Skeletal muscle tissue (tissue), 4 donors: ENCODE measurements around the gene MYH2. TPM values are rescaled to one million over a fixed set of nuclear protein-coding genes. Genes with fewer than 3 reads are reported as not detected.
"Not testable (repeated sequence)": the region's sequence is repeated elsewhere in the genome, so short reads cannot be mapped to it uniquely, and the experiment has no call there.

Source experiments
- H3K27ac ChIP-seq: one replicate; pipeline ENCODE4 v1.7.0; 2013; ENCODE audit warnings: mild to moderate bottlenecking, low read depth, low read length, inconsistent platforms
- H3K27me3 ChIP-seq, 3 donors: one replicate each; pipeline ENCODE4 v1.7.0; 2013; ENCODE audit warnings: low read length in 3 of 3; ENCODE audit not compliant: control insufficient read depth in 3 of 3, insufficient read depth in 3 of 3
- H3K36me3 ChIP-seq, 3 donors: one replicate each; pipeline ENCODE4 v1.7.0; 2013; ENCODE audit warnings: low read length in 3 of 3; ENCODE audit not compliant: control insufficient read depth in 3 of 3, insufficient read depth in 3 of 3
- H3K4me1 ChIP-seq, 3 donors: one replicate each; pipeline ENCODE4 v1.7.0; 2013; ENCODE audit warnings: low read length in 3 of 3, mild to moderate bottlenecking in 3 of 3; ENCODE audit not compliant: control insufficient read depth in 3 of 3, insufficient read depth in 3 of 3
- H3K4me3 ChIP-seq, 3 donors: one replicate each; pipeline ENCODE4 v1.7.0; 2013; ENCODE audit warnings: low read length in 3 of 3
- H3K9ac ChIP-seq, 3 donors: one replicate each; pipeline ENCODE4 v1.7.0; 2013; ENCODE audit warnings: low read length in 3 of 3, mild to moderate bottlenecking in 3 of 3, moderate library complexity in 2 of 3, low read depth in 1 of 3
- H3K9me3 ChIP-seq, 3 donors: one replicate each; pipeline ENCODE4 v1.7.0; 2013; ENCODE audit warnings: low read length in 3 of 3; ENCODE audit not compliant: control insufficient read depth in 3 of 3
- total RNA-seq: library from RNA; depleted of rRNA; stranded (reverse); fragments of >200 nt; gene quantifications from one replicate; pipeline ENCODE4 v1.2.3, GENCODE V29; 2014
- donor health status: Osteomylitis.

Gene MYH2
- total RNA-seq, 1 donor from 2014 or later, result 43.8 TPM

- H3K9me3 ChIP-seq, result no peaks in the 10 kb centered on the region
- H3K9ac ChIP-seq, result no peak overlapping the region
Observed at GRCh38 chr17:10556301-10557005, 7.0 kb upstream of the MYH2 start.

DNA sequence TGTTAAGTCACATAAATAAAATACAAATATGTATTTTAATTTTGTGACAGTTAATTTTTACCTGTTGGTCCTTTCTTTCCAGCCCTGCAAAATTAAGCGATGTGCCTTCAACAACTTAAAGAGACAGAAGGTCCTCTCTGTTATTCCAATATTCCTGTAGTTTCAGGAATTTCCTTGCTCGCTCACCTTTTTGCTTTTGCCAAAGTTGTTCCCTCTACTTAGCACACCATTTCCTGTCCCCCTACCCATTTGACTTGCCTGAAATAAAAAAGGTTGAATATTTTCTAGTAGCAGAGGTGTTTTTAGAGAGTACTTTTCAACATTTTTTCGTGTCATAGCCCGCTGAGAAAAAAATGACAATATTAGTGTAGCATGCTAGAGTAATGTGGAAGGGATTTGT, 556 bp upstream of the MYH2 start:
- Histone ChIP-seq H3K27me3 (no peaks in the 10 kb centered on the region), H3K27ac (peak overlapping the region; percentile 81), H3K4me3 (peak overlapping the region in 1 of 3 donors; percentile 81)

More at GRCh38 chr17:10556301-10557005, 7.0 kb upstream of the MYH2 start:
- no peak overlapping the region for H3K4me3 ChIP-seq
- H3K36me3 ChIP-seq, result no peaks in the 10 kb centered on the region
- no peaks in the 10 kb centered on the region for H3K27me3 ChIP-seq
- peak overlapping the region; percentile 0 for H3K27ac ChIP-seq
- H3K4me1 ChIP-seq, result peaks cover 4 to 30% (median 23%) of the 10 kb centered on the region in 3 donors

DNA sequence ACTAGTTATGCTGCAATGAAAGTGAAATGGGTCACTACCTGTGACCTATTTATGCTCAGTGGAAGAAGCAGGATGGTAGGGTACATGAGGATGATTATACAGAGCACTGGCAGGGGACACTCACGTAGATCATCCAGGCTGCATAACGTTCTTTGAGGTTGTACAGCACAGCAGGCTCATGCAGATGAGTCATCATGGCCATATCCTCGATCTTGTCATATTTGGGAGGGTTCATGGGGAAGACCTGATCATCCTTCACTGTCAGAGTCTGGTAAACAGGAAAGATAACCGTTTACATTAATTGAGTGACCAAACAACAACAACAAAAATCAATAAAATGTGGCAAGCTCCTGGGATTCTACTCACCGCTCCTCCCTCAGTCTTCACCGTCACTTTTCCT, 2.1 kb downstream of the MYH2 start:
- Histone ChIP-seq H3K27me3 (no peaks in the 10 kb centered on the region), H3K4me1 (peaks cover 0 to 16% (median 11%) of the 10 kb centered on the region in 3 donors), H3K27ac (peak overlapping the region; percentile 81), H3K9ac (peak overlapping the region; percentile 55 to 71 (median 61)), H3K9me3 (no peaks in the 10 kb centered on the region), H3K36me3 (peaks cover 2 to 14% (median 14%) of the 10 kb centered on the region in 3 donors), H3K4me3 (peak overlapping the region; percentile 67 to 81 (median 71))

More for the DNA sequence above, 556 bp upstream of the MYH2 start:
- Histone ChIP-seq H3K9ac (peak overlapping the region in 1 of 3 donors; percentile 61), H3K4me1 (peaks cover 0 to 21% (median 17%) of the 10 kb centered on the region in 3 donors), H3K9me3 (no peaks in the 10 kb centered on the region), H3K36me3 (peaks cover 2 to 14% (median 10%) of the 10 kb centered on the region in 3 donors)

- H3K27me3 ChIP-seq, H3K9ac ChIP-seq, H3K4me1 ChIP-seq, H3K27ac ChIP-seq, H3K9me3 ChIP-seq: not testable (repeated sequence)
- H3K4me3 ChIP-seq, result peak overlapping the region in 1 of 3 donors; percentile 52
- peaks cover 2 to 19% (median 14%) of the 10 kb centered on the region in 3 donors for H3K36me3 ChIP-seq
Observed at GRCh38 chr17:10543486-10543885, 6.0 kb downstream of the MYH2 start.

GRCh38 chr17:10541179-10541578, 8.3 kb downstream of the MYH2 start:
- H3K27ac ChIP-seq, H3K27me3 ChIP-seq, H3K4me3 ChIP-seq, H3K9ac ChIP-seq, H3K9me3 ChIP-seq: not testable (repeated sequence)
- Histone ChIP-seq H3K36me3 (peaks cover 0 to 22% (median 9%) of the 10 kb centered on the region in 3 donors), H3K4me1 (peaks cover 0 to 11% (median 4%) of the 10 kb centered on the region in 3 donors)

DNA sequence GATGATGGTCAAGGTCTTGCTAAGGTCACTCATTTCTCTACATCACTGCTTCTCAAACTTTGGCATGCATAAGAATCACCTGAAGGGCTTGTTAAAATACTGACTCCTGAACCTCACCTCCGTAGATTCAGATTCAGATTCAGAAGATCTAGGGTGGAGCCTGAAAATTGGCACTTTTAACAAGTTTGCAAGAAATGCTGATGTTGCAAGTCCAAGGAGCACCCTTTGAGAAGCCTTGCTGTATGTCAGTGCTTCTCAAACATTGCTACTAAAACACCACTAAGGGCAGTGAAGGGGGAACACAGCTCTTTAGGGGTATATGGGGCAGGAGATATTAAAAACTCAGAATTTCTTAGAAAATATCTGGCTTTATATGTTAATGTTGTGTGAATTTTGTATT, 17.4 kb downstream of the MYH2 start:
- Histone ChIP-seq H3K4me3 (no peak overlapping the region), H3K9ac (no peak overlapping the region)

GRCh38 chr17:10527419-10527818, 22.0 kb downstream of the MYH2 start:
- Histone ChIP-seq H3K27me3 (no peaks in the 10 kb centered on the region), H3K4me1 (no peaks in the 10 kb centered on the region), H3K9me3 (no peaks in the 10 kb centered on the region), H3K36me3 (peaks cover 9 to 50% (median 22%) of the 10 kb centered on the region in 3 donors), H3K9ac (no peak overlapping the region), H3K4me3 (no peak overlapping the region), H3K27ac (no peak overlapping the region)

More for the DNA sequence above, 17.4 kb downstream of the MYH2 start:
- Histone ChIP-seq H3K36me3 (peaks cover 3 to 43% (median 25%) of the 10 kb centered on the region in 3 donors), H3K27ac (no peak overlapping the region), H3K9me3 (no peaks in the 10 kb centered on the region), H3K4me1 (peaks cover 0 to 4% (median 2%) of the 10 kb centered on the region in 3 donors), H3K27me3 (no peaks in the 10 kb centered on the region)

DNA sequence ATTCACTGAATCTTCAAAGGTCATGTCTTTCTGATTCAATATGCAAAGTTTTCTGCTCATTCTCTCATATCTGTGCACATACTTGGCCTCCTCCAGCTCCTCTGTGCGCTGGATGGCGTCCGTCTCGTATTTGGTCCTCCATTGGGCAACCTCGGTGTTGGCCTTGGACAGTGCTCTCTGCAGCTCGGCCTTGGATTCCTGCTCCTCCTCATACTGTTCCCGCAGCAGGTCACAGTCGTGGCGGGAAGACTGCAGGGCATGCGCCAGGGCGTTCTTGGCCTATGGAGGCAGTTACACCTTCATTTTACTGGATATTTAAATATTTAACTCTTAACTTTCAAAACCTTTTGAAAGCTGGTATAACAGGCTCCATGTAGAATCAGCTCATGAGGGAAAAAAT, 22.9 kb downstream of the MYH2 start:
- peaks cover 9 to 50% (median 18%) of the 10 kb centered on the region in 3 donors for H3K36me3 ChIP-seq
- no peaks in the 10 kb centered on the region for H3K4me1 ChIP-seq
- no peak overlapping the region for H3K9ac ChIP-seq
- H3K9me3 ChIP-seq, result no peaks in the 10 kb centered on the region
- H3K27ac ChIP-seq, result no peak overlapping the region
- H3K27me3 ChIP-seq, result no peaks in the 10 kb centered on the region
- H3K4me3 ChIP-seq, result no peak overlapping the region

DNA sequence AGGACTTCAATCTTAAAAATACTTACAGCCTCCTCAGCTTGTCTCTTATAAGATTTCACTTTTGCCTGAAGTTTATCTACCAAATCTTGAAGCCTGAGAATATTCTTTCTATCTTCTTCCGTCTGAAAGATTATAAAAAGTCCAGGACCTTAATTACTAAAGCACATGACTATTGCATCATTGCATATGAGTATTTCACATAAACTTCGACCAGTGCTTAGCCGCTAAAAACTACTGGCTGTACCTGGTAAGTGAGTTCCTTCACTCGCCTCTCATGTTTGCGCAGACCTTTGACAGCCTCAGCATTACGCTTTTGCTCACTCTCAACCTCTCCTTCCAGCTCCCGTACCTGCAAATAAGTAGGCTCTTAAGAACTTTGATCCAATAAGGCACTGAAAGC, 26.4 kb downstream of the MYH2 start:
- H3K27ac ChIP-seq, result no peak overlapping the region
- H3K4me1 ChIP-seq, result no peaks in the 10 kb centered on the region
- H3K27me3 ChIP-seq, result no peaks in the 10 kb centered on the region
- H3K9ac ChIP-seq, result peak overlapping the region in 1 of 3 donors; percentile 39
- no peak overlapping the region for H3K4me3 ChIP-seq
- H3K36me3 ChIP-seq, result peaks cover 6 to 35% (median 16%) of the 10 kb centered on the region in 3 donors
- no peaks in the 10 kb centered on the region for H3K9me3 ChIP-seq

DNA sequence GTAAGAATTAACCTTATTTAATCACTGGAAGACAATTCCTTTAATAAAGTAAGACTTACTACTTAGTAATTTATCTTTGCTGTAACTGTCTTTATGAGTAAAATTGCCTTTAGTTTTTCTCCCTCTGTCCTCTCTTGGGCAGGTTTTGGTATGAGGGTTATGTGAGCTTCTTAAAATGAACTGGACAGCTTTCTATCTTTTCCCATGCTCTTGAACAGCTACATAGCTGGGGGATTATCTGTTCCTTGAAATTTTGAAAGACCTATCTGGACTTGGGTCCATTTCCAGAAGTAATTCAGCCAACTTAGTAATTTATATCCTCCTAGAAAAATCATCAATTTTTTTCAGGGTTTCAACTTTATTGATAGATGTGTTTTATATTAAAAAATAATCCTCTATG, 27.5 kb downstream of the MYH2 start:
- no peaks in the 10 kb centered on the region for H3K27me3 ChIP-seq
- no peak overlapping the region for H3K4me3 ChIP-seq
- no peak overlapping the region for H3K9ac ChIP-seq
- no peak overlapping the region for H3K27ac ChIP-seq
- H3K9me3 ChIP-seq, result no peaks in the 10 kb centered on the region
- H3K36me3 ChIP-seq, result peaks cover 6 to 32% (median 17%) of the 10 kb centered on the region in 3 donors
- H3K4me1 ChIP-seq, result no peaks in the 10 kb centered on the region
